Measurements from ENCODE around the gene DEK. TPM values are rescaled to one million over a fixed set of nuclear protein-coding genes. Genes with fewer than 3 reads are reported as not detected.

DEK gene
- total RNA-seq, 1 experiment from 2014 or later, result 108 TPM

- peaks cover 100% of the 10 kb centered on the region for H3K79me2 ChIP-seq (ENCODE audit: insufficient read depth, low read length)
- H3K4me1 ChIP-seq (ENCODE audit: control insufficient read depth in 1 of 2, insufficient read depth in 2 of 2, low read length in 2 of 2), result peaks cover 6 to 26% of the 10 kb centered on the region in 2 experiments; a peak in 3 of 4 replicates
- TSS peak; percentile 4 for BruUV-seq (replicated peaks)
- no peaks in the 10 kb centered on the region for H3K9me3 ChIP-seq (ENCODE audit: control insufficient read depth in 1 of 2, insufficient read depth in 1 of 2, low read depth in 1 of 2, low read length in 2 of 2)
- TF ChIP-seq, protein P1, sequence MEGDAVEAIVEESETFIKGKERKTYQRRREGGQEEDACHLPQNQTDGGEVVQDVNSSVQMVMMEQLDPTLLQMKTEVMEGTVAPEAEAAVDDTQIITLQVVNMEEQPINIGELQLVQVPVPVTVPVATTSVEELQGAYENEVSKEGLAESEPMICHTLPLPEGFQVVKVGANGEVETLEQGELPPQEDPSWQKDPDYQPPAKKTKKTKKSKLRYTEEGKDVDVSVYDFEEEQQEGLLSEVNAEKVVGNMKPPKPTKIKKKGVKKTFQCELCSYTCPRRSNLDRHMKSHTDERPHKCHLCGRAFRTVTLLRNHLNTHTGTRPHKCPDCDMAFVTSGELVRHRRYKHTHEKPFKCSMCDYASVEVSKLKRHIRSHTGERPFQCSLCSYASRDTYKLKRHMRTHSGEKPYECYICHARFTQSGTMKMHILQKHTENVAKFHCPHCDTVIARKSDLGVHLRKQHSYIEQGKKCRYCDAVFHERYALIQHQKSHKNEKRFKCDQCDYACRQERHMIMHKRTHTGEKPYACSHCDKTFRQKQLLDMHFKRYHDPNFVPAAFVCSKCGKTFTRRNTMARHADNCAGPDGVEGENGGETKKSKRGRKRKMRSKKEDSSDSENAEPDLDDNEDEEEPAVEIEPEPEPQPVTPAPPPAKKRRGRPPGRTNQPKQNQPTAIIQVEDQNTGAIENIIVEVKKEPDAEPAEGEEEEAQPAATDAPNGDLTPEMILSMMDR (IDR thresholded peaks at IDR 0.05 in 2 of 3, conservative IDR thresholded peaks at IDR 0.05 in 1 of 3; ENCODE audit: borderline replicate concordance in 1 of 3, insufficient read depth in 1 of 3, low read depth in 2 of 3, low read length in 2 of 3), result no peak
- no peak overlapping the region for H2AFZ ChIP-seq (ENCODE audit: low read depth, low read length, poor library complexity, severe bottlenecking)
- ChIA-PET RAD21 (ENCODE audit: low non-redundant PET in 1 of 2, low total read pairs in 2 of 2, uncharacterized antibody in 2 of 2, unreplicated experiment in 2 of 2) (no interaction called here), CTCF (no interaction called here), POLR2A (no interaction called here)
- ATAC-seq, result no peak
- peaks cover 35 to 66% of the 10 kb centered on the region in 2 experiments for H3K36me3 ChIP-seq (ENCODE audit: control insufficient read depth in 1 of 2, insufficient read depth in 2 of 2, low read length in 2 of 2)
- H3K4me3 ChIP-seq (replicated peaks in 1 of 2; ENCODE audit: low read depth in 1 of 2, low read length in 2 of 2), result no peak overlapping the region
- H3K9me2 ChIP-seq (ENCODE audit: insufficient read depth), result no peaks in the 10 kb centered on the region
- H3K27me3 ChIP-seq (ENCODE audit: insufficient read depth, low read length), result no peaks in the 10 kb centered on the region
- peaks cover 20% of the 10 kb centered on the region for H4K20me1 ChIP-seq (ENCODE audit: insufficient read depth)
- H3K9ac ChIP-seq (ENCODE audit: low read length), result no peak overlapping the region
- DNase-seq (ENCODE audit: low read depth, low spot score), result no peak
- H3K4me2 ChIP-seq (ENCODE audit: low read length), result no peak overlapping the region
- no peak overlapping the region for H3K27ac ChIP-seq (ENCODE audit: low read depth, low read length)
- intact Hi-C loops (cut with micrococcal nuclease), result no loop called here
Measured at GRCh38 chr6:18247002-18247401, 17.3 kb downstream of the DEK start.

DNA sequence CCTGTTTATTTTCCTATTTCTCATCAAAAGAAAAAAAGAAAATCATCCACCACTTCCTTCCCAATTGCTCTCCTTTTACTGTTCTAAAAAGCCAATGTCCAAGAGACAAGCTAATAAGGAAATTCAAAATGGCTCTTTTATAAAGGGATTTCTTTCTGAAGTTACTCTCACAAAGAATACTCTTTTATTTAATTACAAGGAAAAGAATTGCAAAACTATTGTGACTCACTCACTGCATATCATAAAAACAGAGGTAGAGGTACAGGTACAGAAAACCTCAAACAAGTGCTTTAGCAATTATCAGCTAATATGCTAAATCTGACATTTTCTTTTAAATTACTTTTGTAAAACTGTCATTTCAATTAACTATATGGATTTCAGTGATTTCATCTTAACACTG lies 18.1 kb downstream of the DEK start:
- H3K27me3 ChIP-seq (ENCODE audit: insufficient read depth, low read length), result no peaks in the 10 kb centered on the region
- peaks cover 10 to 34% of the 10 kb centered on the region in 2 experiments; a peak in 3 of 4 replicates for H3K4me1 ChIP-seq (ENCODE audit: control insufficient read depth in 1 of 2, insufficient read depth in 2 of 2, low read length in 2 of 2)
- BruUV-seq (replicated peaks), result no TSS peak
- no peak for ATAC-seq
- no peaks in the 10 kb centered on the region for H3K9me2 ChIP-seq (ENCODE audit: insufficient read depth)
- POLR2A ChIA-PET, result no interaction called here
- no peak overlapping the region for H2AFZ ChIP-seq (ENCODE audit: low read depth, low read length, poor library complexity, severe bottlenecking)
- no peak overlapping the region for H3K27ac ChIP-seq (ENCODE audit: low read depth, low read length)
- no peak overlapping the region for H3K9ac ChIP-seq (ENCODE audit: low read length)
- intact Hi-C loops (cut with micrococcal nuclease), result no loop called here
- DNase-seq (ENCODE audit: low read depth, low spot score), result no peak
- RAD21 ChIA-PET (ENCODE audit: low non-redundant PET in 1 of 2, low total read pairs in 2 of 2, uncharacterized antibody in 2 of 2, unreplicated experiment in 2 of 2), result no interaction called here
- H3K9me3 ChIP-seq (ENCODE audit: control insufficient read depth in 1 of 2, insufficient read depth in 1 of 2, low read depth in 1 of 2, low read length in 2 of 2), result no peaks in the 10 kb centered on the region
- peaks cover 23% of the 10 kb centered on the region for H4K20me1 ChIP-seq (ENCODE audit: insufficient read depth)
- CTCF ChIA-PET, result no interaction called here
- TF ChIP-seq ZFX (IDR thresholded peaks at IDR 0.05) (no peak), SP1 (IDR thresholded peaks at IDR 0.05; ENCODE audit: low read depth) (no peak), CEBPB (IDR thresholded peaks at IDR 0.05; ENCODE audit: low read depth) (0 out of 2 replicates have a peak, but pooled peaks have one; percentile 39)
- no peak overlapping the region for H3K4me3 ChIP-seq (replicated peaks in 1 of 2; ENCODE audit: low read depth in 1 of 2, low read length in 2 of 2)
- H3K79me2 ChIP-seq (ENCODE audit: insufficient read depth, low read length), result peaks cover 100% of the 10 kb centered on the region
- peaks cover 34 to 60% of the 10 kb centered on the region in 2 experiments for H3K36me3 ChIP-seq (ENCODE audit: control insufficient read depth in 1 of 2, insufficient read depth in 2 of 2, low read length in 2 of 2)
- H3K4me2 ChIP-seq (ENCODE audit: low read length), result no peak overlapping the region

Data from HCT116 (cell line).